Osteocyte (in vitro differentiated cells): ENCODE data around the gene RPL36A. TPM values are rescaled to one million over a fixed set of nuclear protein-coding genes. Genes with fewer than 3 reads are reported as not detected.

Experiments used
- DNase-seq: peaks from one replicate; pipeline ENCODE4 v3.0.0; 2021; ENCODE audit warnings: mixed read lengths; ENCODE audit not compliant: unreplicated experiment; ENCODE audit errors: extremely low spot score
- H3K27ac Mint-ChIP-seq: one replicate; pipeline ENCODE4 v1.8.0; 2021; ENCODE audit warnings: mild to moderate bottlenecking, mixed read lengths; ENCODE audit not compliant: unreplicated experiment
- H3K27me3 Mint-ChIP-seq: one replicate; pipeline ENCODE4 v1.8.0; 2021; ENCODE audit warnings: mixed read lengths; ENCODE audit not compliant: unreplicated experiment
- H3K36me3 Mint-ChIP-seq: one replicate; pipeline ENCODE4 v1.8.0; 2021; ENCODE audit warnings: mixed read lengths; ENCODE audit not compliant: unreplicated experiment
- H3K4me1 Mint-ChIP-seq: one replicate; pipeline ENCODE4 v1.8.0; 2021; ENCODE audit warnings: mixed read lengths; ENCODE audit not compliant: unreplicated experiment
- H3K4me3 Mint-ChIP-seq: one replicate; pipeline ENCODE4 v1.8.0; 2021; ENCODE audit warnings: mild to moderate bottlenecking, moderate library complexity, mixed read lengths; ENCODE audit not compliant: unreplicated experiment
- H3K9me3 Mint-ChIP-seq: one replicate; pipeline ENCODE4 v1.8.0; 2021; ENCODE audit warnings: mixed read lengths; ENCODE audit not compliant: unreplicated experiment
- CTCF ChIP-seq: fragments of 200-600 bp; sonication (generic); IDR thresholded peaks from 2 replicates; pipeline ENCODE4 v1.5.0; 2021; ENCODE audit warnings: antibody characterized with exemption, mild to moderate bottlenecking, moderate library complexity
- long read RNA-seq: library from polyadenylated mRNA; unstranded; transcript quantifications from one replicate; pipeline ENCODE4 v2.0.0, GENCODE V29; 2021
- total RNA-seq: library from RNA; stranded (reverse); gene quantifications from 2 replicates; pipeline ENCODE4 v1.2.1, GENCODE V29; 2021

RPL36A gene
- total RNA-seq = 242 and 266 TPM in 2 replicates
- long read RNA-seq, transcript RPL36A-203 (5 exons, 910 nt) = major isoform, 124 of 138 reads
- long read RNA-seq, partial matches to known transcripts = 3 of 138 reads
- long read RNA-seq, other reads (novel, unspliced or antisense) = 6 of 138 reads

- Mint-ChIP-seq H3K27me3 (no peaks in the 10 kb centered on the region), H3K9me3 (peaks cover 4% of the 10 kb centered on the region), H3K27ac (peak within 1 kb of the TSS; percentile 94), H3K36me3 (peaks cover 14% of the 10 kb centered on the region), H3K4me3 (peak within 1 kb of the TSS; percentile 90), H3K4me1 (peaks cover 12% of the 10 kb centered on the region)
- peak; percentile 92 for DNase-seq
- TF ChIP-seq CTCF = peak; percentile 72
Observed at GRCh38 chrX:101390664-101391525, at the start of gene RPL36A. RPL36A (plus strand) TSS chrX:101391011; CDS start chrX:101391044, 33 bp downstream.

- H3K27ac Mint-ChIP-seq = peak overlapping the region; percentile 96
- H3K27me3 Mint-ChIP-seq = no peaks in the 10 kb centered on the region
- no peak for DNase-seq
Observed at GRCh38 chrX:101347859-101348451, 42.9 kb upstream of the RPL36A start.

GRCh38 chrX:101348452-101349192, 42.2 kb upstream of the RPL36A start, which contains the start of gene TIMM8A:
TIMM8A (minus strand) TSS chrX:101348742; CDS start chrX:101348664, 78 bp downstream.
- TF ChIP-seq CTCF = no peak
- Mint-ChIP-seq H3K4me1 (peaks cover 11% of the 10 kb centered on the region), H3K36me3 (no peaks in the 10 kb centered on the region), H3K9me3 (no peaks in the 10 kb centered on the region), H3K27ac (peak within 1 kb of the TSS; percentile 96), H3K4me3 (peak within 1 kb of the TSS; percentile 87), H3K27me3 (no peaks in the 10 kb centered on the region)
- peak; percentile 87 for DNase-seq

More at GRCh38 chrX:101347859-101348451, 42.9 kb upstream of the RPL36A start:
- peaks cover 11% of the 10 kb centered on the region for H3K4me1 Mint-ChIP-seq
- no peak for TF ChIP-seq CTCF
- H3K36me3 Mint-ChIP-seq = no peaks in the 10 kb centered on the region
- H3K9me3 Mint-ChIP-seq = no peaks in the 10 kb centered on the region
- H3K4me3 Mint-ChIP-seq = peak overlapping the region; percentile 87

GRCh38 chrX:101349193-101349562, 41.6 kb upstream of the RPL36A start:
- no peak for TF ChIP-seq CTCF
- Mint-ChIP-seq H3K27me3 (no peaks in the 10 kb centered on the region), H3K36me3 (no peaks in the 10 kb centered on the region), H3K4me3 (peak overlapping the region; percentile 87), H3K27ac (peak overlapping the region; percentile 96), H3K9me3 (no peaks in the 10 kb centered on the region), H3K4me1 (peaks cover 11% of the 10 kb centered on the region)
- no peak for DNase-seq
